HG02852 (cell line): Measurements from ENCODE around the gene WDR5.
"Not testable (repeated sequence)": the region's sequence is repeated elsewhere in the genome, so short reads cannot be mapped to it uniquely, and the experiment has no call there.

Experiments used
- ATAC-seq: cut with Tn5 transposase; IDR thresholded peaks from one replicate; pipeline ENCODE4 v1.9.1; 2021; ENCODE audit warnings: mild to moderate bottlenecking, moderate library complexity; ENCODE audit not compliant: unreplicated experiment

Gene WDR5

DNA sequence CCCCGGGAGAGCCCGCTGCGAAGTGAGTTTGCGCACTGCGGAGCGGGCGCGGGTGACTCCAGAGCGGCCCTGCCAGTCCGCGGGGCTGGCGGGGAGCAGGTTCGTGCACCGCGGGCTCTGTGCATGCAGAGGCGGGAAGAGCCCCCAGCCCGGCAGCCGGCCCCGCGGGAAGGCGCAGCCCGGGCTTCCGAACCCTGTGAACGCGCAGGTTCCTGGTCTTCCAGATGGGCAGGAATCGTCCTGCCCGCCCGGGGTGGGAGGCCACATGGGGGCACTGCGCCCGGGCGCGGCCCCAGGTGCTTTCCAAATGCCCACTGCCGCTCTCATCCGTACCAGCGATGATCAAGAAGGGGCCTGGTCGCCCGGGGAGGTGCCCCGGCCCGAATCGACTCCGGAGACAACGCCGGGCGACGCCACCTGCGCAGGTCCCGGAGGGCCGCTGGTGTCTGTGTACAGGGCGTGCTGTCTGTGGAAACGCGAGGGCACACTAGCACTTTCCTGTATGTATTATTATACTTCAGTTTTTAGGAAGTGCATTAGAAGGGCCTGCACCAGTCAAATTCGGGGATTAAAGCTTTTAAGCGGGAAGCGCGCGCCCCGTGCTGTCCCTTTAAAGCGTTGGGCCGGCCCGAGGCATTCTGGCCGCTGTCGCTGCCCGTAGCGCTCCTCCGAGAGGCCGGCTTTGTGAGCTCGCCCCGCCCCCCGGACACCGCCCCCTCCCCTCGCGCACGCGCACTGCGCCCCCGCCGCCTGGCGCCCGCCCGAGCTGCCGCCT is at the start of gene WDR5:
Gene WDR5, plus strand, starts transcription at position 740 of the 775 bp plus-strand sequence. CDS start 3,796 bp downstream, outside the sequence.
- ATAC-seq: peak; percentile 60

DNA sequence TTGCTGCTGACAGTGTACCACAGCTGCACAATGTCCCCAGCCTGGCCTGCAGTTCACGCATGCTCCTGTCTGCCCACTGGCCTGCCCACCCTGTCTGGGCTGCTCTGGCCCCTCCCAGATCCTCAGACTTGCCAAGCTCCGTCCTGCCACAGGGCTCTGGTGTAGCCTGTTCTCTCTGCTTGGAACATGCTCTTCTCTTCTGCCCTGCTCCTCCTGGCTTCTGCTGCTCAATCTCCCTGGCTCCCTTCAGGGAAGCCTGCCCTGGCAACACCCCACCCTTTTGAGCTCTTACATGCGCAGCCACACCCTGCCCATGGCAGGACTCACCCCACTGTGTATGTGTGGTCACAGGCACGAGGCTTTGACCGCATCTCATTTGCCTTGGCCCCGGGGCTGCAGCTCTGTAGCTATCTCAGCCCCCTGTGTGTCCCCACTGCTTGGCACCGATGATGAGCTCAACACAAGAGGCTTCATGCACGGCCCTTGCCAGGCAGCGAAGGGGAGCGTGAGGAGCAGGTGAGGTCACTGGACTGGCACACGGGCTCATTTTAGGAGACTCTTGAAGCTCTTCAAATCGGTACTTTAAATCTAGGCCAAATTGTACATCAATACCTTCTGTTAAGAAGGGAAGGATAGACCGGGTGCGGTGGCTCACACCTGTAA is 47.7 kb upstream of the WDR5 start:
- ATAC-seq: no peak

DNA sequence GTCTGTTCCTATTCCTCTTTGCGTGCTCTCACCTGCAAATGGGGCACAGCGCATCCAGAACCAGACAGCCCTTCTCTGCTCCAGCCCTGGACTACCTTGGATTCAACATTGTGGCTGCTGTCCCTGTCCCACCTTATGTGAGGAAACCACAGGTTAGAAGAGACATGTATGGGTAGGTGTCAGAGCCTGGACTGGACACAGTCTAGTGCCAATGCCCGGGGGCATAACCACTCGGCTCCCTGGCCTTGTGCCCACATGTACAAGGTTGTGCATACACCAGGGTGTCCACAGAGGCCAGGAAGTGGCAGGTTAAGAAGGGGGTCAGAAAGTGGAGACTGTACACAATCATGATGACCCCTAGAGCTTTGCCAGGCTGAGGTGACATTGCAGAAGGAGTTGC is 45.9 kb upstream of the WDR5 start:
- ATAC-seq: no peak

DNA sequence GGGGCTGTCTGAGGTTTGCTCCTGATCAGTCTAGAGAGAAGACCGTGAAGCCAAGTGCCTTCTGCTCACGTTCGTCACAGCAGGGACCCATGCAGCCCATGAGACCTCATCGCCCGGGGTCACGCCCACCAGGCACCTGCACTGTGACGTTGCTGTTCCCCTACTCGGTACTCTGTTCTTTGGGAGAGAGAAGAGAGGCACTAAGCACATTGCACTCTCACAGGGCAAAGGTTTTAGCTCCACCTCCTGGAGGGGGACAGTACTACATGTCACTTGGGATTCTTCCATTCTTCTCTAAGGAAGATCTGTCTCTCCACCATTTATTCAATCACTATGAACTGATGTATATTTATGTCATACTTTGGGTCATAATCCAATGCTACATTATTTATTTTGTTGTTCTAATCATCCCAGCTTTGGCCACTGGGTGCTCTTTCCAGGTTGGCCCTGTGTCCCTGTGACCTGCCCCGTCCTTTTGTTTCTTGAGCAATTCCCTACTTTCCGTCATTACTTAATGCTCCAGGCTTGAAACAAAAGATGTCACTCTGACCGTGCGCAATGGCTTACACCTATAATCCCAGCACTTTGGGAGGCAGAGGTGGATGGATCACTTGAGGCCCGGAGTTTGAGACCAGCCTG is 36.6 kb upstream of the WDR5 start:
- no peak for ATAC-seq

DNA sequence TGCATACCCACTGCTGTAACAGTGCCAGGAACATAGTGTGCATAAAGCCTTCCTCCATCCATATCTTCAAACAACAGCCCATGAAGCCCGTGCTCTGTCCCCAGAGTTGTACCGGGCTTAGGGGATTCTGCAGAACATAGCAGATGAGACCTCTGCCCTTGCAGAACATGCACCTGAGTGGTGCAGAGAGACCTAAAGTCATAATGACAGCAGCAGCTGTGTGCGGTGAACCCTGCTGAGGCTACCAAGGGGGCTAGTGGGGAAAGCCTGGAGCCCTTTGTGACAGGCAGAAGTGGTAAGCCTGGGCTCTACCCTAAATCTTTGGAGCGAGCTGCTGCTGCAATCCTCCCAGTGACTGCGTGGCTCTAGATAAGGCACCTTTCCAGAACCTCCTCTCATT is 35.8 kb upstream of the WDR5 start:
- ATAC-seq: no peak

DNA sequence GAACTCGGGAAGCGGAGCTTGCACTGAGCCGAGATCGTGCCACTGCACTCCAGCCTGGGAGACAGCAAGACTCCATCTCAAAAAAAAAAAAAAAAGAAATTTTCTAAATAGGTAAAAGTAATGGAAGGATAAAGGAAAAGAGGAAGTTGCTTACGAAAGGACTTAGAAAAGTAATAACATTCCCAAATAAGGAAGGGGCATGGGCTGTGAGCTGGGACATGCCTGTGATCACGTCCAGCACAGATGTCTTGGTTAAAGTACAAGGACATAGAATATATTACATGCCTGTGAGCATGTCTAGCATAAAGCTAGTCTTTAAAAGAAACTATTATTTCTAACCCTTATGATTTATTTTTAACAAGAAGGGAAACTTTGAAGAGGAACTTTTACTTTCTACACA is 34.7 kb upstream of the WDR5 start:
- not testable (repeated sequence) for ATAC-seq

DNA sequence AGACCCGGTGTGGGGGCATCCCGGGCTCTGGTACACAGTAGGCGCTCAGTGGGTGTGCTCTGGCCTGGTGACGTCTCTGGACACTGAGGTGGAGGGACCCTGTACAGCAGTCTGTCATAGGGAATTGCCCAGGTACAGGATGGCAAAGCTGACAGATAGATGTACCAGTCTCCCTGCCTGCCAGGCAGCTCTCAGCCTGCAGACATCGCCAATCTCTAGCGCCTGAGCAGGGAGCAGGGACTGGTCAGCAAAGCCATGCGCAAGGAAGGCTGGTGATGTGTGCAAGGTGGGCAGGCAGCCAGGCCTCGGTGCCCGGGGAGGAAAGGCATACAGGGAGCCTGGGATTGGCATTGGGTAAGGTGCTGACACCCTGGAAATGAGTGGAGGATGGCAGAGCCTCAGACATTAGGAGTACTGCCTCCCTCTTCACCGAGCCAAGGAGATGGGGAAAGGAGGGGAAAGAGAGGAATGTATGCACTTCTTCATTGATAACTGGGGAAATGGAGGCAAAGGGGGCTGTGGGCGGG is 34.2 kb upstream of the WDR5 start:
- ATAC-seq: no peak

DNA sequence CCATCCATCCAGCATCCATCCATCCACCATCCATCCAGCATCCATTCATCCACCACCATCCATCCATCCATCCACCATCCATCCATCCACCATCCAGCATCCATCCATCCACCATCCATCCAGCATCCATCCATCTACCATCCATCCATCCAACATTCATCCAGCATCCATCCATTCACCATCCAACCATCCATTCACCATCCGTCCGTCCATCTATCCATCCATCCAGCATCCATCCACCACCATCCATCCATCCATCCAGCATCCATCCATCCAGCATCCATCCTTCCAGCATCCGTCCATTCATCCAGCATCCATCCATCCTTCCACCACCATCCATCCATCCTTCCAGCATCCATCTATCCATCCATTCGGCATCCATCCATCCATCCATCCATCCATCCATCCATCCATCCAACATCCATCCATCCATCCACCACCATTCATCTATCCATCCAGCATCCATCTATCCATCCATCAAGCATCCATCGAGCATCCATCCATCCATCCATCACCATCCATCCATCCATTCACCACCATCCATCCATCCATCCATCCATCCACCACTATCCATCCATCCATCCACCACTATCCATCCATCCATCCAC is 32.4 kb upstream of the WDR5 start:
- no peak for ATAC-seq

DNA sequence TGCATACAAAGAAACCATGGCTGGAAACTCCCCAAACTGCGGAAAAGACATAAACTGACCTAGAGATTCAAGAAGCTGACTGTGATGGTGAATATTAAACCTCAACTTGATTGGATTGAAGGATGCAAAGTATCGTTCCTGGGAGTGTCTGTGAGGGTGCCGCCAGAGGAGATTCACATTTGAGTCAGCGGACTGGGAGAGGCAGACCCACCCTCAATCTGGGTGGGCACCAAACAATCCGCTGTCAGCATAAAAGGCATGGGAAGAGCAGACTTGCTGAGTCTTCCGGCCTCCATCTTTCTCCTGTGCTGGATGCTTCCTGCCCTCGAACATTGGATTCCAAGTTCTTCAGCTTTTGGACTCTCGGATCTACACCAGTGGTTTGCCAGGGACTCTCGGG is 24.8 kb upstream of the WDR5 start:
- no peak for ATAC-seq

DNA sequence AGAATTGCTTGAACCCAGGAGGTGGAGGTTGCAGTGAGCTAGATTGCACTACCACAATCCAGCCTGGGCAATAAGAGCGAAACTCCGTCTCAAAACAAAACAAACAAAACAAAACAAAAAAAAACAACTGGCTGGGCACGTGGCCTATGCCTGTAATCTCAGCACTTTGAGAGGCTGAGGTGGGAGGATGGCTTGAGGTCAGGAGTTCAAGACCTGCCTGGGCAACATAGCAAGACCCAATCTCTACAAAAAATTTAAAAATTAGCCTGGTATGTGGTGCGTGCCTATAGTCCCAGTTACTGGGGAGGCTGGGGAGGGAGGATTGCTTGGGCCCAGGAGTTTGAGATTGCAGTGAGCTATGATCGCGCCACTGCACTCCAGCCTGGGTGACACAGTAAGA is 23.3 kb upstream of the WDR5 start:
- ATAC-seq: no peak

DNA sequence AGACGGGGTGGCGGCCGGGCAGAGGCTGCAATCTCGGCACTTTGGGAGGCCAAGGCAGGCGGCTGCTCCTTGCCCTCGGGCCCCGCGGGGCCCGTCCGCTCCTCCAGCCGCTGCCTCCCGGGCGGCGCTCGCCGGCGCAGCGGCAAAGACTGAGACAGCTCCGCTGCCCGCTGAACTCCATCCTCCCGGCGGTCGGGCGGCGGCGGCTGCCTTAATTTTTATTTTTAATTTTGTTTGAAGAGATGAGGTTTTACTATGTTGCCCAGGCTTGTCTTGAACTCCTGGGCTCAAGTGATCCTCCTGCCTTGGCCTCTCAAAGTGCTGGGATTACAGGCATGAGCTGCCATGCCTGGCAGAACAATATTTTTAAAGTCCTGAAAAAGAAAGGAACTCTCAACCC is 16.9 kb upstream of the WDR5 start:
- not testable (repeated sequence) for ATAC-seq

DNA sequence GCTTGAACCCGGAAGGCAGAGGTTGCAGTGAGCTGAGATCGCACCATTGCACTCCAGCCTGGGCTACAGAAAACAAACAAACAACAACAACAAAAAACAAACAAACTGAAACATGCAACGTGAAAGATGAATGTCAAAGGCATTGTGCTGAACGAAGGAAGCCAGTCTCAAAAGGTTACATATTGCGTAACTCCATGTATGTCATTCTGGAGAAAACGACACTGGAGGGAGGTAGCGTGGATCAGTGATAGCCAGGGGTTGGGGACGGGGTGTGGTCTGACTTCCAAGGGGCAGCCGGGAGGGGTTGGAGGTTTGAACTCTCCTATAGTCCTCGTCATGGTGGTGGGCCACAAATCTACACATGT is 12.1 kb upstream of the WDR5 start:
- ATAC-seq: no peak

DNA sequence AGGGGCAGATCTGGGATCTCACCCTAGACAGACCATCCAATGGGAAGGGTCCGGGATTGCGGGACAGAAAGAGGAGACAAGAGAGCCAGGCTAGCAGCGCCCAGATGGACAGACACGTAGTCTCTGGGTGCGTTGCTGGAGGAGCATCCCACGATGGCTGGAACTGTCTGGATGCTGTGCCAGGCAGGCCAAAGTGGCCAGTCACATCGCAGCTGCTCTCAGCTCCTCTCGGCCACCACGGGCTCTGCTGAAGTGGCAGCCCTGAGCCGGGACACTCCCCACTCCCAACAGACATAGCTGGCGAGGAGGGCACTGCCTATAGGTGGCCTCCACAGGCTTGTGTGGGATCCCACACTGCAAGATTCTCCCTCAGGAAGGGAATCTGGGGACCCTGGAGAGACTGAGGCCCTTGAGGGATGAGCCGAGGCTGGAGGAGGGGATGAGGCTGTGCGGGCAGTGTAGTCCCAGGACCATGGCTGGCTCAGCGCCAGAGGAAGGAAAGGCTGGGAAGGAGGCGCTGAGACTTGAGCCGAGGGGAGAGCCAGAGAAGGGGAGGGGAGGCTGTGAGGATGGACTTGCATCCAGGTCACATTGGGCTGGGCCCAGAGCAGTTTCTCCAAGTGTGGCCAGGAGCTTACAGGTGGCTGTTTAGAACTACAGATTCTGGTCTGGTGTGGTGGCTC is 10.3 kb upstream of the WDR5 start:
- no peak for ATAC-seq

DNA sequence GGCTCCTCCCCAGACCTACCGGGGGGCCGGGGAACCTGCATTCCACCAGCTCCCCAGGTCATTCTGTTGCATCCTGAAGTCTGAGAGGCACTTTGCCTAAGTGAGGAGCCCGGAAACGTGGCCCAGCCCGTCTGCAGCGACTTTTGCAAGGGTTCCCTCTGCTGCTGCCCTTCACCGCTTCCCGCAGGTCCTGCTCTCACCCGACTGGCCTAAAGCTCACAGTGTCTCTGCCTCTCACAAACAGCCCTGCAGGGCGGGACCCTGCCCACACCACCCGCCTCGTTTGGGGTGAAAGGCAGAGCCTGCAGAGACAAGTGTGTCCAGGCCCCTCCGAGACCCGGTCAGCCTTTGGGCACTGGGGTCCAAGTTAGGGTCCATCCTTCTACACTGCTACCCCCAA is 9.5 kb upstream of the WDR5 start:
- ATAC-seq: no peak

DNA sequence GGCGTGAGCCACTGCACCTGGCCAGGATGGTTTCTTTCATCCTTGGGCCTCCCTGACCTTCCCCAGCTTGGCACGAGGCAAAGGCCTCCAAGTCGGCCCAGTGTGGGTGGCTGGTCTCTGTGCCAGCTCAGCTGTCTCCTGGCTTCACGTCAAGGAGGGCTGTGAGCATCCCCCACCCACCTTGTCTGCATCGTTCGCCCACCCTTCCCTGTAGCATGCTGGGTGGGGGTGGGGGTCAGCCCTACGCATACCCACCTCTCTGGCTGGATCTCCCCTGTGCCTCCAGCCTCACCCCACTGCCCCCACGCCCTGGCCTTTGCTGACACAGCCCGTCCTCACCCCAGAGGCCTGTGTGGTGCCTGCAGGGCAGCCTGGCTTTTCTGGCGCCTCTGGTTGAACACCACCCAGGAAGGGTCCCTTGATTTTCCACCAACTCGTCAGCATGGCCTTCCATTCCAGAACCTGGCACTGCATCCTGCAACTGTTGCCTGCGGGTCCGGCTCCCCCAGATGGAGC is 8.8 kb upstream of the WDR5 start:
- no peak for ATAC-seq

DNA sequence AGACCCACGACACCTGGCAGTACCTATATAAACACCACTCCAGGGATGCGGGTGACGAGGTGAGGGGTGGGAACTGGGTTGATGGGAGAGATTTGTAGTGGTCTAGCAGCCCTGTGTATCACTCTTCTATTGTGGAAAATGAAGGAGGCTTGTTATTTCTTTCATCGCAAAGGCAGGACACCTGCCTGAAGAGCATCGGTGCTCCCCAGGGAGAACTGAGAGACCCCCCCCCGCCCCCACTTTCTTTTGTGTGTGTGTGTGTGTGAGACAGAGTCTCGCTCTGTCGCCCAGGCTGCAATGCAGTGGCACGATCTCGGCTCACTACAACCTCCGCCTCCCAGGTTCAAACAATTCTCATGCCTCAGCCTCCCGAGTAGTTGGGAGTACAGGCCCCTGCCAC is 8.3 kb upstream of the WDR5 start:
- ATAC-seq: no peak

DNA sequence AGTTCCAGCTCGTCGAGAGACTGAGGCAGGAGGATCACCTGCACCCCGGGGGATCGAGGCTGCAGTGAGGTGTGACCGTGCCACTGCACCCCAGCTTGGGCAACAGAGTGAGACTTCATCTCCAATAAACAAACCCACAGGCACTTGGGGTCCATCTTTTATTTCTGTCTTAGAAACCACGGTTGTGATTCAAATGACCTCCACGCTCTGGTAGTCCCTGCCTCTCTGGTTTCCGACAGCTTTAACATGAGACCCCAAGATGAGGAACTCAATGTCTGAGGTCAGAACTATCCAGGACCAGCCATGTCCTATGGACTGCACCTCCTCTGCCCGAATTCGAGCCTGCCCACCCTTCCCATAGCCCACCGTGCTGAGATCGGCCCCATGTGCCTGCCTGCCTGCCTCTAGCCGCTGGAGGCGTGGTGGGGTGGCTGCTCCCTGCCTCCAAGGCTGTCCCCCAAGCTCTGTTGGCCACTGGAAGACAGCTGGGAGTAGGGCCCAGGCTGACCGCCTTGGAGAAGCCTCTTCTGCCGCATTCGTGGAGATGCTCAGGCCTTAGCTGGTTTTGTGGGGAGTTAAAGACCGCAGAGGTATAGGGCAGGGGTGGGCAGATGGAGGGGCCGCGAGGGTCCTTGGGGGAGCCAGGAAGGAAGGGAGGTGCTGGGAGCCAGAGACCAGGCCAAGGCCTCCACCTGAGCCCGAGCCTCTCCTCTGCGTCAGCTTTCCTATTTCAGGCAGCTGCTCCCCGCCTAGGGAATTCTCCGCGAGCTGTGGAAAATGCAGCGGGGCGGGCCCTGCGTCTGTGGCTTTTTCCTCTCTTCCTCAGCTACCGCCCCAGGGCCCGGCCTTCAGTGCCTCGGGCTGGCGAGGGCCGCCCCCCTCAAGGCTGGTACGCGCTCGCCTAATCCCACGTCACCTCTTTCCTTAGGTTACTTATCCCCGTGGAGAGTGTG is 6.9 kb upstream of the WDR5 start:
- ATAC-seq: no peak

DNA sequence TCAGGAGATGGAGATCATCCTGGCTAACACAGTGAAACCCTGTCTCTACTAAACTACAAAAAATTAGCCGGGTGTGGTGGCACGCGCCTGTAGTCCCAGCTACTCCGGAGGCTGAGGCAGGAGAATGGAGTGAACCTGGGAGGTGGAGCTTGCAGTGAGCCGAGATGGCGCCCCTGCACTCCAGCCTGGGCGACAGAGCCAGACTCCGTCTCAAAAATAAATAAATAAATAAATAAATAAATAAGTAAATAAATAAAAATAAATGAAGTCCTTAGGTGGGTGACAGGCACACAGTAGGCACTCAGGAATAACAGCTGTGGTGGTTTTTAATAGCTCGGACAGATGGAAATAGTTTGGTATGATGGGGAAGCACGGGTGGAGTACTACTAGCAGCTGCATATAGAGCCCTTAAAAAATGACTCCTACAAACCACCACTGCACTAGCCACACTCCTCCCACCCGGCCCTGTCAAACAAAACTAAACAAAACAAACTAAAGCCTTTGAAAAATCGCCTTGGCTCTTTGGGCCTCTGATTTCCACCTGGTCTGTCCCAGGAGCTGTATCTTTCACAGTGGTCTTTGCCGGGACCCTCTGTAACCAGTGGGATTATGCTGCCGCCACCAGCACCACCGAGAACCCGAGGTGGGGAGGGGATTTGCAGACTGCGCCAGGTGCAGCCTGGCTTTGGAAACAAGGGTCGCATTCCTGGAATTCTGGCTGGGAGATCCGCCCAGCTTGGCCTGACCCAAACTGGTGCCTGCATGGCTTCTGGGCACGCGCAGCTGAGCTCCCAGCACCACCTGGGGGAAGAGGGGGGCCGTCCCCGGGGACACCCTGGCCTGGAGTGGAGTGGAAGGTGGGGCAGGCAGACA is 5.1 kb upstream of the WDR5 start:
- no peak for ATAC-seq
